Natural killer cell (primary cell): ENCODE data around the gene CXCL12. TPM values are rescaled to one million over a fixed set of nuclear protein-coding genes. Genes with fewer than 3 reads are reported as not detected.

Experiments used
- ATAC-seq, 3 donors: fragments of 150-1000 bp in 2 of 3; fragments of 200-7000 bp in 1 of 3; cut with Tn5 transposase; 1 replicate in 1 of 3; 2 replicates in 2 of 3; pipeline ENCODE4 v1.10.0; 2021; ENCODE audit warnings: mild to moderate bottlenecking in 2 of 3, moderate library complexity in 2 of 3
- DNase-seq, 2 donors: peaks; one replicate each; pipeline versions ENCODE4 v3.0.0 to v3.0.0-alpha.2; 2013 to 2021; ENCODE audit warnings: mixed read lengths in 1 of 2
- H3K27ac ChIP-seq: one replicate; pipeline ENCODE4 v1.5.1; 2013; ENCODE audit warnings: mild to moderate bottlenecking, low read length
- H3K27me3 ChIP-seq: one replicate; pipeline ENCODE4 v1.6.1; 2013; ENCODE audit warnings: low read length; ENCODE audit not compliant: control insufficient read depth, insufficient read depth
- H3K36me3 ChIP-seq: one replicate; pipeline ENCODE4 v1.6.1; 2013; ENCODE audit warnings: low read length; ENCODE audit not compliant: control insufficient read depth, insufficient read depth
- H3K4me1 ChIP-seq: one replicate; pipeline ENCODE4 v1.6.1; 2013; ENCODE audit warnings: low read length; ENCODE audit not compliant: control insufficient read depth, insufficient read depth
- H3K4me3 ChIP-seq: one replicate; pipeline ENCODE4 v1.5.1; 2013; ENCODE audit warnings: low read length
- H3K9me3 ChIP-seq: one replicate; pipeline ENCODE4 v1.6.1; 2013; ENCODE audit warnings: low read length; ENCODE audit not compliant: control insufficient read depth, insufficient read depth
- H3K27ac Mint-ChIP-seq, 2 donors: one replicate each; pipeline ENCODE4 v1.8.0; 2022; ENCODE audit warnings: mild to moderate bottlenecking in 2 of 2, mixed read lengths in 2 of 2, moderate library complexity in 1 of 2
- H3K27me3 Mint-ChIP-seq, 2 donors: one replicate each; pipeline ENCODE4 v1.8.0; 2022; ENCODE audit warnings: low read depth in 2 of 2, mixed read lengths in 2 of 2
- H3K36me3 Mint-ChIP-seq: one replicate; pipeline ENCODE4 v1.8.0; 2022; ENCODE audit warnings: mixed read lengths
- H3K4me1 Mint-ChIP-seq, 2 donors: one replicate each; pipeline ENCODE4 v1.8.0; 2022; ENCODE audit warnings: mixed read lengths in 2 of 2
- H3K4me3 Mint-ChIP-seq: one replicate; pipeline ENCODE4 v1.8.0; 2022; ENCODE audit warnings: mild to moderate bottlenecking, moderate library complexity, mixed read lengths
- H3K9me3 Mint-ChIP-seq, 2 donors: one replicate each; pipeline ENCODE4 v1.8.0; 2022; ENCODE audit warnings: mixed read lengths in 2 of 2
- CTCF ChIP-seq: fragments of 200-600 bp; IDR thresholded peaks from one replicate; pipeline ENCODE4 v1.8.0; 2022; ENCODE audit warnings: antibody characterized with exemption
- WGBS: methylation state at CpG from one replicate; pipeline ENCODE4 v1.1.7; 2013; ENCODE audit warnings: missing lambda C conversion rate; ENCODE audit not compliant: insufficient coverage; 5-methylcytosine and 5-hydroxymethylcytosine counted together
- intact Hi-C: fragments of 100-400 bp; cut with micrococcal nuclease; formaldehyde crosslinking; loops from one replicate; pipeline ENCODE4 v1.14.2; 2022
- total RNA-seq, 4 donors: library from RNA; stranded (reverse); fragments of 120-200 nt in 1 of 4; gene quantifications; one replicate each; pipeline versions ENCODE4 v1.2.3 to v1.2.4, GENCODE V29; 2013 to 2022

CXCL12 gene
- total RNA-seq, 3 donors from 2014 or later (not counting 1 experiment from before 2014, with no cell fraction given), result not detected

- no peaks in the 10 kb centered on the region for H3K36me3 ChIP-seq
- H3K9me3 ChIP-seq, result no peaks in the 10 kb centered on the region
- H3K27me3 Mint-ChIP-seq, result peaks cover 0 to 9% of the 10 kb centered on the region in 2 donors
- intact Hi-C loops, result no loop called here
- TF ChIP-seq CTCF, result no peak
- no peaks in the 10 kb centered on the region for H3K27me3 ChIP-seq
- H3K4me1 Mint-ChIP-seq, result no peaks in the 10 kb centered on the region
- H3K27ac Mint-ChIP-seq, result no peak overlapping the region
- H3K36me3 Mint-ChIP-seq, result no peaks in the 10 kb centered on the region
- H3K9me3 Mint-ChIP-seq, result no peaks in the 10 kb centered on the region
- H3K4me1 ChIP-seq, result no peaks in the 10 kb centered on the region
- WGBS, result 76% methylated on average over 8 of the region's 8 CpGs
- H3K4me3 ChIP-seq, result no peak overlapping the region
- no peak overlapping the region for H3K27ac ChIP-seq
- no peak for DNase-seq
- H3K4me3 Mint-ChIP-seq, result no peak overlapping the region
- ATAC-seq, result no peak
Measured at GRCh38 chr10:44358080-44358771, 26.7 kb downstream of the CXCL12 start.

- no peaks in the 10 kb centered on the region for H3K36me3 Mint-ChIP-seq
Measured at GRCh38 chr10:44357023-44357540, 27.8 kb downstream of the CXCL12 start.

GRCh38 chr10:44356139-44357022, 28.5 kb downstream of the CXCL12 start:
- Mint-ChIP-seq H3K27me3 (peaks cover 0 to 9% of the 10 kb centered on the region in 2 donors), H3K4me1 (no peaks in the 10 kb centered on the region), H3K9me3 (no peaks in the 10 kb centered on the region), H3K27ac (no peak overlapping the region), H3K4me3 (no peak overlapping the region), H3K36me3 (no peaks in the 10 kb centered on the region)
- no peaks in the 10 kb centered on the region for H3K9me3 ChIP-seq
- no peak overlapping the region for H3K27ac ChIP-seq
- TF ChIP-seq CTCF, result no peak
- no peaks in the 10 kb centered on the region for H3K27me3 ChIP-seq
- 86% methylated on average over 18 of the region's 20 CpGs for WGBS
- ATAC-seq (no peak), DNase-seq (no peak)
- H3K36me3 ChIP-seq, result no peaks in the 10 kb centered on the region
- intact Hi-C loops, result no loop called here
- H3K4me1 ChIP-seq, result no peaks in the 10 kb centered on the region
- no peak overlapping the region for H3K4me3 ChIP-seq

More at GRCh38 chr10:44357023-44357540, 27.8 kb downstream of the CXCL12 start:
- no peak overlapping the region for H3K4me3 Mint-ChIP-seq
- Histone ChIP-seq H3K4me1 (no peaks in the 10 kb centered on the region), H3K27me3 (no peaks in the 10 kb centered on the region), H3K9me3 (no peaks in the 10 kb centered on the region), H3K36me3 (no peaks in the 10 kb centered on the region), H3K27ac (no peak overlapping the region), H3K4me3 (no peak overlapping the region)
- H3K27me3 Mint-ChIP-seq, result peaks cover 0 to 9% of the 10 kb centered on the region in 2 donors
- WGBS, result 77% methylated on average over 10 of the region's 10 CpGs
- no peak overlapping the region for H3K27ac Mint-ChIP-seq
- ATAC-seq, result no peak
- no peak for DNase-seq
- intact Hi-C loops, result no loop called here
- no peaks in the 10 kb centered on the region for H3K4me1 Mint-ChIP-seq
- no peaks in the 10 kb centered on the region for H3K9me3 Mint-ChIP-seq
- TF ChIP-seq CTCF, result no peak
